T-helper 2 cell treated with Interferon-gamma antibody and Interleukin-4, amounts not matched to agents 100 ng/mL and 5 ng/mL, for 36 hours (primary cell): ENCODE results near the gene CYP24A1. TPM values are rescaled to one million over a fixed set of nuclear protein-coding genes. Genes with fewer than 3 reads are reported as not detected.

Experiments used
- intact Hi-C: fragments of 100-400 bp; cut with micrococcal nuclease; formaldehyde crosslinking; loops from one replicate; pipeline ENCODE4 v1.15.1; 2023
- total RNA-seq: library from RNA; stranded (reverse); gene quantifications from 2 replicates; pipeline ENCODE4 v1.2.3, GENCODE V29; 2022

Gene CYP24A1
- total RNA-seq, 1 donor from 2014 or later = not detected

DNA sequence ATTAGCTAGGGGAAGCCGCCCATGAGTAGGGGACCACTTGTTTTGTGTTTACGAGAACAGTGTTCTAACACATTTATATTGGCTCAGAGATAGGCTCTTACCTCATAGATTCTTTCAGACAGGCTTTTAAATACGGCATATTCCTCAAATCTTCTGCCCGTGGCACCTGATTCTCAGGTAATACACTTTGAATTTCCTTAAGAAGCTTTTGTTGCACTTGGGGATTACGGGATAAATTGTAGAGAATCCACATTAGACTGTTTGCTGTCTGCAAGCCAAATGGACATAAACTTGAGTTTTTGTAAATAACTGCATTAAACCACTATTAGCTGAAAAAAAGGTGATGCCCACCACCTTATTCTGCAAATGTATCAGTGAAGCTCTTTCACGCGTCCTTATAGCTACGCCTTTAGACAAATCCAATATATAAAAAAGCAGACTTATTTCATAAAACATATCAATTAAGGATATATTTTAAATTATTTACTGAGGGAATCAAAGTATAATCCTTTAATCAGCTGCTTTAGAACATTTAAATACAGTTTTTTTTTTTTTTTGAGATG, 14.8 kb downstream of the CYP24A1 start:
- intact Hi-C loops = no loop called here

DNA sequence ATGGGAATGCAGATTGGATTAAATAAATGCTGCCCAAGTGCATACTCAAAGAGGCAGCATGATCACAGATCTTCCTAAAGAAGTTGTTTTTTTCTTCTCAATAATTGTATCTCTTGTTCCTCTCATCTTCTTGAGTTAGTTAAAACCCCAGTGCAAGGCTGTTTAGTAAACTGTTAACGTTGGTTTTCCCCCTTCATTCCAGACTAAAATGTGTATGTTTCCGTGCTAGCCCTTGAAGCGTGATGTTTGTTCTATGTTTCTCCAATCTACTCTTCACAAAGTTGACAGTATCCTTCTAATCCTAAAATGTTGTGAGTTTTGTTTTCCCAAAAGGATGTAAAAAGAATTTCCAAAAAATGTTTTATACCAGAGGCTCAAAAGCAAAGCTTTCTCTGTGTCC, 15.6 kb downstream of the CYP24A1 start:
- intact Hi-C loops = no loop called here

DNA sequence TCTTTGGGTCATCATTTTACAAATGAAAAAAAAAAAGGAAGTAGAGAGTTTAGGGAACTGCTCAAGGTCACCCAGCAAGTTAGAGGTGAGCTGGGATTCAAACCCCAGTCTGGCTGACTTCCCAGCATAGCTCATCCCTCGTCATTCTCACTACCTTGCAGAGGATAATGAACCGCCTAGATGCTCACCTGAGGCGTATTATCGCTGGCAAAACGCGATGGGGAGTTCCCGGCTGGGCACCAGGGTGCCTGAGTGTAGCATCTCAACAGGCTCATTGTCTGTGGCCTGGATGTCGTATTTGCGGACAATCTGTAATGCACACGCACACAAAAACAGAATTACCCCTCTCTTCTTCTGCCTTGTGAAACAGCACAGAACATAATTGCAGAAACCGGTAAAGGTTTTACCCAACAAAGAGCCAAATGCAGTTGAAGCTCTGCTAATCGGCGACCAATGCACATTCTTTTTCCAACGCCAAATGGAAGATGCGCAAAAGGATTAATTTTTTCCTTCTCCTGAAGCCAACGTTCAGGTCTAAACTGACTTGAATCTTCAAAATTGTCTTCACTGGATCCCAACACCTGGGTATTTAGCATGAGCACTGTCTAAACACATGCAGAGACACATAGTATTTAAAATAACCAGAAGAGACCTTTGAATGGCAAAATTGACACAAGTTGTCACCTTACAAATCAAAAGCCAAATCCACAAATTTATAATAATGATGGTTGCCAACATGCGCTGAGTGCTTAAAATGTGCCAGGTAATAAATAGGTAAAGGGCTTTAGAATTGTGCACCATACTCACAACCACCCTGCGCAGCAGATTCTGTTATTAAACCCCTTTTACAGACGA, 16.6 kb downstream of the CYP24A1 start:
- intact Hi-C loops = no loop called here

DNA sequence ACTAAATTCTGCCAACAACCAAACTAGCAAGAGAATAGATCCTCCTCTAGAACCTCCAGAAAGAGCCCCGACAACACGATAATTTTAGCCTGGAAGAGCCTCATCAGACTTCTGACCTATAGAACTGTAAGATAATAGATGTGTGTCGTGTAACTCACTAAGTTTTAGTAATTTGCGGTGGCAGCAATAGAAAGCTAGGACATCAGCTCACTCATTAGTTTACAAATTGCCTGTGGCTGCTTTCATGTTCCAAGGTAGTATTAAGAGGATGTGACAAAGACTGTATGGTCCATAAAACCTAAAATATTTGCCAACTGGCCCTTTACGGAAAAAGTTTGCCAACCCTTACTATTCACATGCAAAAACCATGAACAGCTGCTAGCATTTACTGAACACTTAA, 17.3 kb downstream of the CYP24A1 start:
- intact Hi-C loops = no loop called here

DNA sequence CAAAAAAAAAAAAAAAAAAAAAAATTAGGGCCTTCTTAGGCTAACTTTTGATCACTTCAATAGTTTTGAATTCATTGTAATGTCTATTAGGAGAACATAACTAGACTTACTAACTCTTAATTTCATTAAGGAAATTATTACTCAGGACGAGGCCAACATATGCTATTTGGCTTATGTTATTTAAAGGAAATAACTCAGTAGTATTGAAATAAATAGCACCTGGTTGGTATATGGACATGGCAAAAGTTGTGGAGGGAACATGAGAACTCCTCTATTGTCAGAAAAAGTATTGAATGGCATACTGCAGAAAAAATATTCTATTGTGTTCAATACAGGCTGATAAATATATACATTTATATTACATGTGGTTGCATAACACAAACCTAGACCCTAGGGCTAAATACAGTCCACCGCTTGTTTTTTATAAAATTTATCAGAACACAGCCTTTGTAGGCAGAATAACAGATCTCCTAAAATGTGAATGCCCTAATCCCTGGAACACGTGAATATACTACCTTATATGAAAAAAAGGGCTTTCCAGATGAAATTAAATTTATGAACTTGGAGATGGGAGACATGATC, 18.0 kb downstream of the CYP24A1 start:
- intact Hi-C loops = no loop called here

DNA sequence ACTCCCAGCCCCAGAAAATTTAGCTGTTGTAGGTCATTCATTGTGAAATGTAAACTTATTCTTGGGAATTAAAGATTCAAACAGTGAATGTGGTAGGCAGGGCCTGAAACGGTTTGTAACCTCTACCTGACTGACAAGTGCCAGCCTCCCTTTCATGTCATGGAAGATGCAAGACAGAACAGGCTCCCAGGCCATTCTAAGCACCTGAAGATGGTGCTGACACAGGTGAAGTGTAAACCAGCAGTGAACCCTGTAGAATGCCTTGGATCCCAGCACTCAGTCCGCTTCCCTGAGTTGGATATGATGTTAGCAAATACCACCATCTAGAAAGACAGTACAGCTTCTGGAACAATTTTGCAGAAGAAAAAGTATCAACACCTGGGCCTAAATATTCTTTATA, 19.3 kb downstream of the CYP24A1 start:
- intact Hi-C loops = no loop called here

DNA sequence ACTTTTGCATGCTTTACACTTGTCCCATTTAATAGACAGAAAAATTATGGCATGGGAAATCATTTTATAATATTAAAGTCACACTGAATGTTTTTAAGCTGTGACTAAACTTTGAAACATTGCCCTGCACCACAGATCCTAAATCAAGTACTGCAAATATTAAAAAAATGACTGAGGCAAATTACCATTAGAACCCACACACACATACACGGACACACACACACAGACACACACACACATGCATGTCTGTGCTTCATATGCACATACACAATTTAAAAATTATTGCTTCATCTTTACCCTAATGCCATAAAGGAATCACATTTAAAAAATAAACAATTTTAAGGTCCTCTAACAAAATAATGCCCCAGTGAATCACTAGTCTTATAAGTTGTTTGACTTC, 19.9 kb downstream of the CYP24A1 start:
- intact Hi-C loops = no loop called here

DNA sequence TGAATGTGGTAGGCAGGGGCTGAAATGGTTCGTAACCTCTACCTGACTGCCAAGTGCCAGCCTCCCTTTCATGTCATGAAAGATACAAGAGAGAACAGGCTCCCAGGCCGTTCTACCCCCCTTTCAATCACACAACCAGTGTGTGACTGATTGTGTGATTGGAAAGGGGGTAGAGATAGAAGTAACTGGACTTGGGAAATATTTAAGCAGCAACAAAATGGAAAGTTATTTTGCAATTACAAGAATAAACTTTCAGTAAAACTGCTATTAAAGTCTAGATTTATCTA, 20.8 kb downstream of the CYP24A1 start:
- intact Hi-C loops = no loop called here

DNA sequence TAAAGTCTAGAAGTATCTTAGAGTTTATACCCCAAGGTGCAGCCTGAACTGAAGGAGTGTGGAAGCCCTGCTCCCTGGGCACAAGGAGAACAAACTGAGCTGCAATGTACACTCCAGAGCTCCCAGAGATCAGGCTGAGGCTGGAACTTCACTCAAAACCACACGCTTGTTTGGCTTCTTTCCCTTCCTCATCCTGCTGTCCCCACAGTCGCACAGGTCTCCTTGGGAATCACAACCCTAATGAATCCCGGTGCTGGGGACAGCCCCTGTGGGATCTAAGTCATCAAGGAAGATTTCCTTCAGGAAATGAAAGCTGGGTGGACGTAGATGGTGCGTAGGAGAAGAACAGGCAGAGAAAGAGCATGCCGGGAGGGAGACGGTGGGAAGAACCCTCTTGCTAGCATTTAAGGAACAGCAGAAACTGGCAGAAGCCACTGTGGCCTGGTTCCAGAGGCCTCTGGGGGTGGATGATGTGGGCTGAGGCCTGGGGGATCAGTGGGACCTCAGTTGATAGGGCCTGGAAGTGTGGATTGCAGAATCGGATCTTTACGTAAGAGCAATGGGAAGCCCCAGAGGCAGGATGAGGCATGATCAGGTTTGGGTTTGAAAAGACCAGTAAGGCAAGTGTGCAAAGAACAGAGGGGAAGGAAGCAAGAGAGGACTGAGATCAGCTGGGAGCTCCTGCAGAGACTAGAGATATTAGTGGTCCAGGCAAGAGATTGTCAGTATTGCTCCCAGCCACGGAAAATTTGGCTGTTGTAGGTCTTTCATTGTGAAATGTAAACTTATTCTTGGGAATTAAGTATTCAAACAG, 21.4 kb downstream of the CYP24A1 start:
- intact Hi-C loops = no loop called here

DNA sequence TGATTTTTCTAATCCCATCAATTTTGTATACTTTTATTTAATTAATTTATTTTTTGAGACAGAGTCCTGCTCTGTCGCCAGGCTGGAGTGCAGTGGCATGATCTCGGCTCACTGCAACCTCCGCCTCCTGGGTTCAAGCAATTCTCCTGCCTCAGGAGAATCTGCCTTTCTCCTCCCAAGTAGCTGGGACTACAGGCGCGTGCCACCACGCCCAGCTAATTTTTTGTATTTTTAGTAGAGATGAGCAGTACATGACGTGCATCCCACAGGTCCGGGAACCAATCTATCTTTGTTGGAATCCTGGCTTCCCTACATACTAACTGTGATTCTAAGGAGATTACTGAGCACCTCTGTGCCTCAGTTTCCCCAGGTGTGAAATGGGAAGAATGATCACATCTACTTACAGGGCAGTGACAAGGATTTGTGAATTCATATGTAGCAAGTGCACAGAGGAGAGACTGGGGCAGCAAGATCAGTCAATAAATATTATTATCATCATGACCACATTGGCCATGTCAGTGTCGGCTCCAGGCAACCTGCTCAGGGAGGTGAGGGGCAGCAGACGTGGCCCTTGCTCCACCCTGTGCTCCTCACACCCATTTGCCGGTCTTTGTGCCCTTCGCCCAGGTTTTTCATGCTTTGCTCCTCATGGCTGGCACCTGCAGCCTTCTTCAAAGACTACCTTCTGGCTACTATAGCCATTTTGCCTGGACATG, 22.1 kb downstream of the CYP24A1 start:
- intact Hi-C loops = no loop called here

DNA sequence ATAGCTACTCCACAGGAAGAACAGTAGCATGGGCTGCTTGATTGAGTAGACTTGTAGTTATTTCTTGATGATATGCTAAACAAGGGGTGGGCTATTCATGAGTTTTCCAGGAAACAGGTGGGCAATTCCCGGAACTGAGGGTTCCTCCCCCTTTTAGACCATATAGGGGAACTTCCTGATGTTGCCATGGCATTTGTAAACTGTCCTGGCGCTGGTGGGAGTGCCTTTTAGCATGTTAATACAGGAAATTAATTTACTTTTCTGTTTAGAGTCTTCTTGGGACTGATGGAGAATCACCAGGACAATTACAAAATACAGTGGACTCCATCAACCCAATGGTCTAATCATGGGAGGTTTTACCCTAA, 22.7 kb downstream of the CYP24A1 start:
- intact Hi-C loops = no loop called here

DNA sequence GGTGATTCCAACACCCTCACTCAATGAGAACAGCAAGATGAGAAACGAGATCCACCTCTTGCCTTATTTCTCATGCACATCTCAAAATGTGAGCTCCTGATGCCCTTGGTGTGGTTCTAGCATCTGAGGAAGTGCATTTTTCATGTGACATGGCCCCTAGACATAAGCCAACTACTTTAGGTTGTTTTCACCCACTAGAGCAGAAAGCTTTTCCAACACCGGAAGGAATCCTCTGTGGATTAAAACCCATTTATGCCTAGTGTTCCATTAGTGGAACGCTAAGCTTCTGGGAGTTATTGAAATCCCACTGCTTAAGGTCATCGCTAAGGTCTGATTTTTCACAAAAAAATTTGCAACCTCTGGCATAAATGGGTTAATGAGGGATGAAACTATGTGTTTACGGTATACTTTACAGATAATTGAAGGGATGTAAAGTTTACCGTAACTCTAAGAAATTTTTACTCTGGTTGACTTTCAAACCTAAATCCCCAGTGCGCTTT, 24.0 kb downstream of the CYP24A1 start:
- intact Hi-C loops = no loop called here

DNA sequence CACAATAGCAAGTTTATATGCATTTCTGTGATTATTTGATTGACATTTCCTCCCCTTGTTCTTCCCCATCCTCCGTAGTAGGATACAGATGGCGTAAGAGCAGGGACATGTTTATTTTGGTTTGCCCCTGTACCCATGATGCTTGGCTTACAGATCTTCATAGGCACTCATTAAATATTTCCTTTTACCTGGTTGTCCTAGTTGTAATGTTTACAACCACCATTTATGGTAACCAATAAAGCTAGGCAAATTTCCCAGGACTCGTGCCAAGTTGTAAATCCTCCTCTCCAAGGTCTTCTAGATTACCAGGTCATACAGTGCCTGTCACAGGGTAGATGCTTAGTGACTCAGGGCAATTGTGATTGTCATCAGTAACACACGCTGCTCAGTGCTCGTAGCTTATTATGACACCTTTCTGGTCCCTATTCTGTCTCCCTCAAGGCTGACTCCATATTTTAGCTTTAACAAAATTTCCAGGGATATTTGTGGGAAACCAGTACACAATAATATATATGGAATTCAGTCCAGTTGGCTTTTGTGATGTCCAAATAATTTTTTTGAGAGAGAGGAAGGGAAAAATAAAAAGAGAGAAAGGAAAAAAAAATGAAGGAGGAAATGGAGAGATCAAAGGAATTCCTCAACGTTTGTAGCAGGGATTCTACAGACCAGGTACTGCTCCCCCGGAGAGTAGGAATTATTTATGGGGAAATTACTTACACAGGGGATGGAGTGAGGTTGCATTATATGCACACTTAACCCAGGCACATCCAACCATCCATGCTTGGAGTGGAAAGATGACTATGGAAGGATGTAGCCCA, 24.6 kb downstream of the CYP24A1 start:
- intact Hi-C loops = no loop called here

DNA sequence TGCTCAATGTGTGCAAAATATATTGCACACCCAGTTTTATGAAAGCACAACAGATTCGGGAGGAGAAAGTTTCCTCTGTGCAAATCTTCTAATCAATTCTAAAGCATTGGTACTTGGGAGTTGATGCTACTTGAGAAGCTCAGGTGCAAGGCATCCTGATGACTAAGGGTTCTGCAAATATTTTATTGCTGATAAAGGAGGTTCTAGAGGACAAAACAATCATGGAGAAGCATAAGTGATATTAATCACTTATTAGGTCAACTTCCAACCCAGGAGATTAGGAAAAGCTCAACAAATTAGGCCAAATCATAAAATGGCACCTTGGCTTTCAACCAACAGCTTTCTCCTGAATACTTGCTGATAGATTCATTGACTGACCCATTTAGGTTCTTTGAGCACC, 27.1 kb downstream of the CYP24A1 start:
- intact Hi-C loops = no loop called here

DNA sequence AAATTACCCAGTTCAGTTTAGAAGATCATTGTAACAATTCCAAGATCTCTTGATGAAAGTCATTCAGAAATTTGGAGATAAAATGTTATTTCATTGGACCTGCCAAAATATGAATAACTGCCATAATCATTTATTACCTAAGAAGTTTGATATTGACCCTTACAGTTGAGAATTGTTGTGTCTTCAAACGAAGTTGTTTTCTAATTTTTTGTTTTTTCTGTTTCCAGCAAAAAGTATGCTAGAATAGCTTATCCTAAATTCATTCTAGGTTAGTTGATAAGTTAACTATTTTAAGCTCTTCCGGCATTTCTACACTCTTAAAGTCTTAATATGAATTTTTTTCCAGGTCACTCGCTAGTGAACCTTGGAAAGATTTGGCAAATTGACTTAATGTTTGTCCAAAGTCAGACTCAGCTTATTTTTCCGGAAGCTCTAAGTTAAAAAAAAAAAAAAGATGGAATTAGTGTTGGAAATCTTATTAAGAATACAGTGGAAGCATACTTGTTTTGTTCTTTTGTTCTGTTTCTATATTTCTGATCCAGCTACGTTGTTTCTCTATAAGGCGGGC, 28.9 kb downstream of the CYP24A1 start:
- intact Hi-C loops = no loop called here

DNA sequence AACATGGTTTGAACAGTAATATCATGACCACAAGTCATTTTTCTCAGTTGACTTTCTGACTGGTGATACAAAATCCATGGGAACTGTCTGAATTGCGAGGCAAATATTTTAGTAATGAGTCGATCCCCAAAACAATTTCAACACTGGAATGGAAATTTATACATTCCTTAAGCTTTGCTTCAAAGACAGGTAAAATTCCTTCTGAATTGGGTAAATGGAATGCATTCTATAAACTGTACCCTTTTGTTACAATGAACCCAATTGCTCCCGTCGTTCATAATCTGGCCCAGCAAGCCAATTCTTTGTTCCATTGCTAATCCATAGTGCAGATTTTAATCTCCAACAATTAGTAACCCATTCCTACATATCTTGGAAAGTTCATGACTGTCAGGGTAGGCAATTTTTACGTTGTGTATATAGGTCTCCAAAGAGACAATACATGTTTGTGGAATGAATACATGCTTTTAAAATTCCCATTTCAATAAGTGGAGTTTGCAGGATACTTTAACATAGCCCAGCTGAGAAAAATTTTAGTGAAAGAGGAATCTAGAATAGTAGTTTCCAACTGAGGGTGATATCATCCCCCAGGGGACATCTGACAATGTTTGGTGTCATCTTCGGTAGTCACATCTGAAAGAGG, 32.7 kb downstream of the CYP24A1 start:
- intact Hi-C loops = no loop called here

DNA sequence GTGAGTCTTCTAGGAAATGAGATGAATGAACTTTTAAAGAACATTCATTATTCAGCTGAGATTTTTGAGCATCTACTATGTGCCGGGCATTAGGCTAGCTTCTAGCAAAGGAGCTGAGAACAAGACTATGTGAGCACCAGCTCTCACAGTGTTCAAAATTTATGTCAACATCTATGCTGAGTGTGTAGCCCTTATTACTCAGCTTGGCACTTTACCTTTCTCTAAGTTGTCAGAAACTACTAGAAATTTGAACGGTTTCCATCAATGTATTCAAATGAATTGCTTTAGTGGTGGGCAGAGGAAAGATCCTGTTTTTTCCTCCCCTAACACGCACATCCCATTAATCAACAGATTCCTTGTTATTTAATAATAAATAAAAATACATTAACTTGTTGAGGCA, 33.3 kb downstream of the CYP24A1 start:
- intact Hi-C loops = no loop called here

DNA sequence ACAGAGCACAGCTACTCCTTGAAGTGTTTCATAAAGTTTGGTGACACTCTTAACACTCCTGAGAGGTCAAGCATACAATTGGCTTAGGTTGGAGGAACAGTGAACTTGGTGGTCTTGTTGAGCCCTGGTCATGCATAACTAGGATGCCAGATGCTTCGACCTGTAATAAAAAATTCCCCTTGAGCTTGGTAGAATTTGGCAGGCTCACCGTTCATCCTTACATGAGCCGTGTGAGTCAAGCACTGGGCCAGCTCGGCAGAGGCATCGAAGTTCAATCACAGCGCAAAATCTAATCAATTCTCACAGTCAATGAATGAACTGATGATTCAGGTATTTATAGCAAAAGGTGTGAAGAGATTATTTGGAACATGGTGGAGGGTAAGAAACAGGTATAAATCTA, 33.7 kb downstream of the CYP24A1 start:
- intact Hi-C loops = no loop called here

DNA sequence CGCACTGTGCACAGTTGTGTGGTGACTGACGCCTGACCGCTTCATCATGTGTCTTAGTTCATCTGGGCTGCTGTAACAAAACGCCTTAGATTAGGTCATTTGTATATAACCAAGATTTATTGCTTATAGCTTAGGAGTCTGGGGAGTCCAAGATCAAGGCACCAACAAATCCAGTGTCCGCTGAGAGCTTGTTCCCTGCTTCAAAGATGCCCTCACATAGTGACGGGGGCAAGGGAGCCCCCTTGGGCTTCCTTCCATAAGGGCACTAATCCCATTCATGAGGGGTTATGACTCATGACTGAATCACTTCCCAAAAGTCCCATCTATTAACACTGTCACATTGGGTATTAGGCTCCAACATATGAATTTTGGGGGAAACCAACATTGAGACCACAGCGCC, 34.6 kb downstream of the CYP24A1 start:
- intact Hi-C loops = no loop called here

DNA sequence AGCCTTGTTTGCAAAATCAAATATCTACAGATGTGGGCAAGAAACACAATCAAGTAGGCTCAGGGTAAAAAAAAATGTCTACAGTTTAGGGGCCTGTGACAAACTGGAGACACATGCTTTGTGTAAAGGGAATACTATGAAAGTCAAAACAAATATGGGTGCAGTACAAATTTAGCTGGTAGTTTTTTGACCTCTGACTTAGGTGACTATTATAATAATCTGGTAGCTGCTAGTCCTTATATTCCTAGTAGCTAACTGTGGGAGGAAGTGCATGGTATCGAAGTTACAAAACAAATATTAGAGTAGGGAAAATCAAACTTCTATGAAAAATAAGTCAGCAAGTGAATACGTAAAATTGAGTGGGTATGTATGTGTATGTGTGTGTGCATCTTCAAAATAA, 35.4 kb downstream of the CYP24A1 start:
- intact Hi-C loops = no loop called here
